Caco-2 (cell line): ENCODE data around the gene KMO. TPM values are rescaled to one million over a fixed set of nuclear protein-coding genes. Genes with fewer than 3 reads are reported as not detected.

ENCODE experiments used
- BruUV-seq: library from RNA; stranded (reverse); fragments of 400-500 nt; replicated peaks from 2 replicates; lab custom pipeline; 2021; lab: Mats Ljungman, UMichigan
- CTCF ChIA-PET: fragments of 300-600 bp; sonication (Branson Sonifier 250); formaldehyde crosslinking; loops from one replicate; lab custom pipeline; 2022; ENCODE audit warnings: antibody characterized with exemption; lab: Charles Lee
- POLR2A ChIA-PET: fragments of 300-600 bp; sonication (Branson Sonifier 250); formaldehyde crosslinking; loops from one replicate; lab custom pipeline; 2022; ENCODE audit warnings: antibody characterized with exemption; lab: Charles Lee
- DNase-seq, 2 experiments: peaks; one replicate each; pipeline versions ENCODE4 v3.0.0 to v3.0.0-alpha.2; 2020 to 2022
- H3K27me3 ChIP-seq: replicated peaks from 2 replicates; pipeline ENCODE4 v1.6.0; 2011; ENCODE audit warnings: low read length; ENCODE audit not compliant: control insufficient read depth, insufficient read depth
- H3K36me3 ChIP-seq: 2 replicates; pipeline ENCODE4 v1.5.1; 2011; ENCODE audit warnings: low read length; ENCODE audit not compliant: control insufficient read depth, insufficient read depth
- H3K4me1 ChIP-seq: fragments of 250-450 bp; sonication (Bioruptor Pico); 2 replicates; pipeline ENCODE4 v1.5.1; 2020; ENCODE audit warnings: mild to moderate bottlenecking
- H3K4me3 ChIP-seq: 2 replicates; pipeline ENCODE4 v1.5.1; 2011; ENCODE audit warnings: low read depth, mild to moderate bottlenecking, control low read depth, low read length
- H3K9me3 ChIP-seq: fragments of 250-450 bp; sonication (Bioruptor Pico); 2 replicates; pipeline ENCODE4 v1.5.1; 2020; ENCODE audit warnings: mild to moderate bottlenecking, moderate library complexity
- H3K27ac Mint-ChIP-seq: one replicate; pipeline ENCODE4 v1.8.0; 2022; ENCODE audit warnings: mixed read lengths; ENCODE audit not compliant: unreplicated experiment
- H3K27me3 Mint-ChIP-seq: one replicate; pipeline ENCODE4 v1.8.0; 2022; ENCODE audit warnings: mixed read lengths; ENCODE audit not compliant: insufficient read depth, unreplicated experiment
- H3K36me3 Mint-ChIP-seq: one replicate; pipeline ENCODE4 v1.8.0; 2022; ENCODE audit warnings: mild to moderate bottlenecking, mixed read lengths; ENCODE audit not compliant: insufficient read depth, unreplicated experiment
- H3K4me1 Mint-ChIP-seq: one replicate; pipeline ENCODE4 v1.8.0; 2022; ENCODE audit warnings: low read depth, mixed read lengths; ENCODE audit not compliant: unreplicated experiment
- H3K4me3 Mint-ChIP-seq: one replicate; pipeline ENCODE4 v1.8.0; 2022; ENCODE audit warnings: mild to moderate bottlenecking, moderate library complexity, mixed read lengths; ENCODE audit not compliant: unreplicated experiment
- H3K9me3 Mint-ChIP-seq: one replicate; pipeline ENCODE4 v1.8.0; 2022; ENCODE audit warnings: mixed read lengths; ENCODE audit not compliant: unreplicated experiment
- intact Hi-C: fragments of 100-400 bp; cut with micrococcal nuclease; formaldehyde crosslinking; loops from one replicate; pipeline ENCODE4 v1.10.0; 2022; ENCODE audit not compliant: unreplicated experiment
- total RNA-seq: library from RNA; stranded (reverse); gene quantifications from 2 replicates; pipeline ENCODE4 v1.2.3, GENCODE V29; 2022
- TF ChIP-seq, protein P1 (sequence below), 2 experiments: fragments of 200-600 bp in 1 of 2; IDR thresholded peaks; 1 replicate in 1 of 2; 2 replicates in 1 of 2; pipeline versions ENCODE4 v1.5.1 to v1.8.0; 2011 to 2022; ENCODE audit warnings: antibody characterized with exemption in 1 of 2, control low read depth in 1 of 2, inconsistent platforms in 1 of 2, low read depth in 1 of 2, low read length in 1 of 2, mild to moderate bottlenecking in 1 of 2, moderate library complexity in 1 of 2; ENCODE audit not compliant: insufficient read depth in 1 of 2, severe bottlenecking in 1 of 2, unreplicated experiment in 1 of 2

Gene KMO
- total RNA-seq, 1 experiment from 2014 or later: not detected

DNA sequence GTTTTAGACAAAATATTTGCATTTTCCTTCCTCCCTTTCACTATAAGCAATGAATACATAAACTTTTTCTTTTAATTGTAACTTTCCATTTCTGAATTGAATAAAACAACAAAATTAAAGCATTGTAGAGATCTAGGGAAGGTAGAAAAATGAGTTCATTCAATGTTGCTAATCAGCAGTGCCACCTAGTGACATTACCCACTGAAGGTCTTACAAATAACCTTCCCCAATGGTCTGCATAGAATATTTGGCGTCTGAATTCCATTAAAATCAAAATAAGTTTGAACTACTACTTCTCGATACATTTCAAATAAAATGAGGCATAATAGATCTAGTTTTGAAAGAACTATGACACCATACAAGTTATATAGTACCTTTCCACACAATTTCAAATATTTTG lies 32.3 kb upstream of the KMO start:
- no peak for DNase-seq
- ChIA-PET CTCF (no interaction called here), POLR2A (no interaction called here)
- Histone ChIP-seq H3K36me3 (no peaks in the 10 kb centered on the region; the same call in none of the 2 replicates), H3K9me3 (no peaks in the 10 kb centered on the region), H3K4me1 (no peaks in the 10 kb centered on the region), H3K27me3 (no peaks in the 10 kb centered on the region), H3K4me3 (no peak overlapping the region)
- TF ChIP-seq, protein P1, sequence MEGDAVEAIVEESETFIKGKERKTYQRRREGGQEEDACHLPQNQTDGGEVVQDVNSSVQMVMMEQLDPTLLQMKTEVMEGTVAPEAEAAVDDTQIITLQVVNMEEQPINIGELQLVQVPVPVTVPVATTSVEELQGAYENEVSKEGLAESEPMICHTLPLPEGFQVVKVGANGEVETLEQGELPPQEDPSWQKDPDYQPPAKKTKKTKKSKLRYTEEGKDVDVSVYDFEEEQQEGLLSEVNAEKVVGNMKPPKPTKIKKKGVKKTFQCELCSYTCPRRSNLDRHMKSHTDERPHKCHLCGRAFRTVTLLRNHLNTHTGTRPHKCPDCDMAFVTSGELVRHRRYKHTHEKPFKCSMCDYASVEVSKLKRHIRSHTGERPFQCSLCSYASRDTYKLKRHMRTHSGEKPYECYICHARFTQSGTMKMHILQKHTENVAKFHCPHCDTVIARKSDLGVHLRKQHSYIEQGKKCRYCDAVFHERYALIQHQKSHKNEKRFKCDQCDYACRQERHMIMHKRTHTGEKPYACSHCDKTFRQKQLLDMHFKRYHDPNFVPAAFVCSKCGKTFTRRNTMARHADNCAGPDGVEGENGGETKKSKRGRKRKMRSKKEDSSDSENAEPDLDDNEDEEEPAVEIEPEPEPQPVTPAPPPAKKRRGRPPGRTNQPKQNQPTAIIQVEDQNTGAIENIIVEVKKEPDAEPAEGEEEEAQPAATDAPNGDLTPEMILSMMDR (IDR thresholded peaks at IDR 0.05; ENCODE audit: insufficient read depth in 1 of 2, low read depth in 1 of 2, low read length in 1 of 2, severe bottlenecking in 1 of 2, unreplicated experiment in 1 of 2): peak; percentile 34 to 44
- Mint-ChIP-seq H3K36me3 (peaks cover 52% of the 10 kb centered on the region), H3K9me3 (no peaks in the 10 kb centered on the region), H3K27ac (no peak overlapping the region), H3K4me1 (no peaks in the 10 kb centered on the region), H3K27me3 (no peaks in the 10 kb centered on the region), H3K4me3 (no peak overlapping the region)
- intact Hi-C loops: loop anchor here (1.0 to 2.0 kb wide), 4 partner anchors 343 to 768 kb away; no protein-coding TSS in a partner anchor
- BruUV-seq: no TSS peak

DNA sequence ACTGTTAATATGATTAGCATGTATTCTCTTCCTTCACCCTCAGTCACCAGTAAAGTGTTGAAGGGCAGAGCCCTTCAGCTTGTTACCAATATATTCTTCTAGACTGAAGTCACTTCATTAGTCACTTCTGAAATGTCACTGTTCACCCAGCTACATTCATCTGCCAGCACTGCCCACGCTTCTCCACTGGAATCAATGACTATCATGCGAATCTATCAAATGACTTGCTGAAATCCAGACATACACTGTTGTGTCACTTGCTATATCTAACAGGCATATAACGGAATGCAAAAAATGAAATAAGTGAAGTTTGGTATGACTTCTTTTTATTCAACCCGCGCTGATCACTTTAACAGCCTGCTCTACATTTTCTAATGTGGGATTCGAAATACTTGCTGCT lies 28.7 kb upstream of the KMO start:
- Histone ChIP-seq H3K36me3 (no peaks in the 10 kb centered on the region; the same call in 1 of the 2 replicates), H3K27me3 (no peaks in the 10 kb centered on the region), H3K4me3 (no peak overlapping the region), H3K9me3 (no peaks in the 10 kb centered on the region), H3K4me1 (no peaks in the 10 kb centered on the region)
- no peak for DNase-seq
- Mint-ChIP-seq H3K4me3 (no peak overlapping the region), H3K27ac (no peak overlapping the region), H3K4me1 (no peaks in the 10 kb centered on the region), H3K9me3 (no peaks in the 10 kb centered on the region), H3K27me3 (no peaks in the 10 kb centered on the region), H3K36me3 (peaks cover 45% of the 10 kb centered on the region)
- BruUV-seq: no TSS peak
- CTCF ChIA-PET: no interaction called here
- intact Hi-C loops: no loop called here
- TF ChIP-seq, protein P1 (IDR thresholded peaks at IDR 0.05; ENCODE audit: insufficient read depth in 1 of 2, low read depth in 1 of 2, low read length in 1 of 2, severe bottlenecking in 1 of 2, unreplicated experiment in 1 of 2): no peak
- POLR2A ChIA-PET: no interaction called here

DNA sequence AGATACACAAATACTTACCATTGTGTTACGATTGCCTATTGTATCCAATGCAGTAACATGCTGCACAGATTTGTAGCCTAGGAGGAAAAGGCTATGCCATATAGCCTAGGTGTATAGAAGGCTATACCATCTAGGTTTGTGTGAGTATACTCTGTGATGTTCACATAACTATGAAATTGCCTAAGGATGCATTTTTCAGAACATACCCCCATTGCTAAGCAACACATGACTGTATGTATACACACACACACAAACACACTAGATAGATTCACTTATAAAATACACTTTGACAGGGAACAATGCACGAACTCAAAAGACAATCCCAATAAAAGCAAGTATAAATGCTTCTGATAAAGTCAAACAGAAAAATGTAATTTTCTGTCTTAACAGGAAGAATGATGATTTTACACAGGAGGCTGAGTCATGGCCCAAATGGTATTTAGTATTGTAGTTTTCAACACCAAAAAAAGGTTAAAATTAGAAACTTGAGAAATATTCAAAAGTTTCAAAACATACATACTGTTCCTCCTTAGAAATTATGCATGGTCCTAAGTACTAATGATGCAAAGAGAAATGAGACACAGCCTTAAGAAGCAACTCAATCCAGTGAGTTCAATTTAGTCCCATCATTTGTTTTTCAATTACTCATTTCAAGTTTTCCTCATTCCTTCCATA lies 24.9 kb upstream of the KMO start:
- Mint-ChIP-seq H3K27ac (no peak overlapping the region), H3K4me3 (no peak overlapping the region), H3K9me3 (no peaks in the 10 kb centered on the region), H3K27me3 (no peaks in the 10 kb centered on the region), H3K4me1 (no peaks in the 10 kb centered on the region), H3K36me3 (peaks cover 33% of the 10 kb centered on the region)
- Histone ChIP-seq H3K4me3 (no peak overlapping the region), H3K36me3 (no peaks in the 10 kb centered on the region; the same call in 1 of the 2 replicates), H3K4me1 (no peaks in the 10 kb centered on the region), H3K9me3 (no peaks in the 10 kb centered on the region), H3K27me3 (no peaks in the 10 kb centered on the region)
- intact Hi-C loops: no loop called here
- no TSS peak for BruUV-seq
- TF ChIP-seq, protein P1 (IDR thresholded peaks at IDR 0.05; ENCODE audit: insufficient read depth in 1 of 2, low read depth in 1 of 2, low read length in 1 of 2, severe bottlenecking in 1 of 2, unreplicated experiment in 1 of 2): no peak
- CTCF ChIA-PET: no interaction called here
- POLR2A ChIA-PET: no interaction called here
- DNase-seq: no peak
